MCF 10A (cell line): ENCODE data around the gene ANKH. TPM values are rescaled to one million over a fixed set of nuclear protein-coding genes. Genes with fewer than 3 reads are reported as not detected.

Experiments
- BruUV-seq: library from RNA; stranded (reverse); fragments of 400-500 nt; replicated peaks from 2 replicates; lab custom pipeline; 2021; lab: Mats Ljungman, UMichigan
- CTCF ChIA-PET: fragments of 300-600 bp; sonication (Branson Sonifier 250); formaldehyde crosslinking; extraction: SDS; loops from one replicate; lab custom pipeline; 2021; ENCODE audit warnings: antibody characterized with exemption, inconsistent platforms; lab: Yijun Ruan, JAX
- POLR2A ChIA-PET: fragments of 300-600, 350-650 bp; sonication (Branson Sonifier 250); formaldehyde crosslinking; extraction: SDS; loops from one replicate; lab custom pipeline; 2020; ENCODE audit warnings: antibody characterized with exemption, inconsistent platforms; lab: Yijun Ruan, JAX
- DNase-seq: peaks from one replicate; pipeline ENCODE4 v3.0.0-alpha.2; 2018; ENCODE audit not compliant: unreplicated experiment
- H3K27ac Mint-ChIP-seq: one replicate; pipeline ENCODE4 v1.8.0; 2022; ENCODE audit warnings: mild to moderate bottlenecking, low read depth, mixed read lengths; ENCODE audit not compliant: unreplicated experiment
- H3K27me3 Mint-ChIP-seq: one replicate; pipeline ENCODE4 v1.8.0; 2022; ENCODE audit warnings: mixed read lengths; ENCODE audit not compliant: insufficient read depth, unreplicated experiment
- H3K36me3 Mint-ChIP-seq: one replicate; pipeline ENCODE4 v1.8.0; 2022; ENCODE audit warnings: mild to moderate bottlenecking, moderate library complexity, mixed read lengths; ENCODE audit not compliant: insufficient read depth, unreplicated experiment
- H3K4me1 Mint-ChIP-seq: one replicate; pipeline ENCODE4 v1.8.0; 2022; ENCODE audit warnings: mixed read lengths; ENCODE audit not compliant: insufficient read depth, unreplicated experiment
- H3K4me3 Mint-ChIP-seq: one replicate; pipeline ENCODE4 v1.8.0; 2022; ENCODE audit warnings: mild to moderate bottlenecking, moderate library complexity, mixed read lengths; ENCODE audit not compliant: unreplicated experiment
- H3K9me3 Mint-ChIP-seq: one replicate; pipeline ENCODE4 v1.8.0; 2022; ENCODE audit warnings: mixed read lengths; ENCODE audit not compliant: unreplicated experiment
- CTCF ChIP-seq: fragments of 200-600 bp; IDR thresholded peaks from one replicate; pipeline ENCODE4 v1.8.0; 2022; ENCODE audit warnings: antibody characterized with exemption, mild to moderate bottlenecking; ENCODE audit not compliant: unreplicated experiment
- intact Hi-C: fragments of 100-400 bp; cut with micrococcal nuclease; formaldehyde crosslinking; loops from 2 replicates; pipeline ENCODE4 v1.14.1; 2022
- total RNA-seq: library from RNA; stranded (reverse); gene quantifications from 2 replicates; pipeline ENCODE4 v1.2.3, GENCODE V29; 2022

Gene ANKH
- total RNA-seq, 1 experiment from 2014 or later, result 65.7 TPM

GRCh38 chr5:14852779-14853178, 18.8 kb downstream of the ANKH start:
- no TSS peak for BruUV-seq
- H3K27me3 Mint-ChIP-seq, result no peaks in the 10 kb centered on the region
- peaks cover 23% of the 10 kb centered on the region for H3K4me1 Mint-ChIP-seq
- no peaks in the 10 kb centered on the region for H3K36me3 Mint-ChIP-seq
- no peaks in the 10 kb centered on the region for H3K9me3 Mint-ChIP-seq
- POLR2A ChIA-PET, result no interaction called here
- no peak overlapping the region for H3K4me3 Mint-ChIP-seq
- no peak overlapping the region for H3K27ac Mint-ChIP-seq
- intact Hi-C loops, result no loop called here
- DNase-seq, result no peak
- CTCF ChIA-PET, result interaction anchor here (0.5 to 0.7 kb wide), 2 partner anchors 108 to 326 kb away, joined by 3 read pairs; no protein-coding TSS in a partner anchor
- no peak for TF ChIP-seq CTCF

DNA sequence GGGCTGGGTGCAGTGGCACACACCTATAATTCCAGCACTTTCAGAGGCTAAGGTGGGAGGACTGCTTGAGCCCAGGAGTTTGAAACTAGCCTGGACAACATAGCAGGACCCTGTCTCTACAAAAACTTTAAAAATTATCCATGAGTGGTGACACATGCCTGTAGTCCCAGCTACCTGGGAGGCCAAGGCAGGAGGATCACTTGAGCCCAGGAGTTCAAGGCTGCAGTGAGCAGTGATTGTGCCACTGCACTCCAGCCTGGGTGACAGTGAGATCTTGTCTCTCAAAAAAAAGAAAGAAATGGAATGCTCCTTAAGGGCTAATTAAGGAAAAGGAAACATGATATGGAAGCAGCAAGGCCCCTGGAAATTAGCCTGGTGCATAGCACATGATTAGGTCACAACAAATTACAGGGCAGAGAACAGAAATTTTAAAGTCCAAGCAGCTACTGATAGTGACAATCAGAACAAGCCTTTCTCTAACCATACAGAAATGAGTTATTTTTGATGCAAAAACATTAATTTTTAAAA, 19.5 kb downstream of the ANKH start:
- intact Hi-C loops, result no loop called here
- H3K4me1 Mint-ChIP-seq, result peaks cover 23% of the 10 kb centered on the region
- BruUV-seq, result no TSS peak
- no peak overlapping the region for H3K4me3 Mint-ChIP-seq
- ChIA-PET CTCF (interaction anchor here (0.6 to 1.1 kb wide), 2 partner anchors 14 to 56 kb away, joined by 3 to 4 read pairs; no protein-coding TSS in a partner anchor), POLR2A (interaction anchor here (0.6 to 1.0 kb wide), 2 partner anchors 10 to 135 kb away, joined by 3 read pairs; no protein-coding TSS in a partner anchor)
- no peak overlapping the region for H3K27ac Mint-ChIP-seq
- no peaks in the 10 kb centered on the region for H3K9me3 Mint-ChIP-seq
- no peaks in the 10 kb centered on the region for H3K36me3 Mint-ChIP-seq
- no peaks in the 10 kb centered on the region for H3K27me3 Mint-ChIP-seq
- no peak for TF ChIP-seq CTCF
- DNase-seq, result no peak

GRCh38 chr5:14851597-14851996, 20.0 kb downstream of the ANKH start:
- Mint-ChIP-seq H3K36me3 (no peaks in the 10 kb centered on the region), H3K27me3 (no peaks in the 10 kb centered on the region), H3K4me1 (peaks cover 23% of the 10 kb centered on the region), H3K4me3 (no peak overlapping the region), H3K9me3 (no peaks in the 10 kb centered on the region), H3K27ac (no peak overlapping the region)
- intact Hi-C loops, result no loop called here
- ChIA-PET POLR2A (interaction anchor here (1.0 to 2.3 kb wide), 2 partner anchors 8 to 10 kb away, joined by 3 to 9 read pairs; no protein-coding TSS in a partner anchor), CTCF (interaction anchor here (0.6 to 1.1 kb wide), 2 partner anchors 14 to 56 kb away, joined by 3 to 4 read pairs; no protein-coding TSS in a partner anchor)
- BruUV-seq, result no TSS peak
- TF ChIP-seq CTCF, result no peak
- DNase-seq, result no peak

GRCh38 chr5:14851050-14851419, 20.5 kb downstream of the ANKH start:
- H3K27ac Mint-ChIP-seq, result no peak overlapping the region
- H3K4me3 Mint-ChIP-seq, result no peak overlapping the region
- no peaks in the 10 kb centered on the region for H3K9me3 Mint-ChIP-seq
- no peak for DNase-seq
- H3K4me1 Mint-ChIP-seq, result peaks cover 23% of the 10 kb centered on the region
- POLR2A ChIA-PET, result interaction anchor here (1.0 to 2.3 kb wide), 2 partner anchors 9 to 11 kb away, joined by 3 to 9 read pairs; no protein-coding TSS in a partner anchor
- TF ChIP-seq CTCF, result no peak
- no peaks in the 10 kb centered on the region for H3K36me3 Mint-ChIP-seq
- CTCF ChIA-PET, result interaction anchor here (1.1 kb wide), 1 partner anchor 15 kb away, joined by 4 read pairs; no protein-coding TSS in a partner anchor
- BruUV-seq, result no TSS peak
- no peaks in the 10 kb centered on the region for H3K27me3 Mint-ChIP-seq
- intact Hi-C loops, result no loop called here
